ENCODE measurements around the gene PRKCH.

The PRKCH gene

DNA sequence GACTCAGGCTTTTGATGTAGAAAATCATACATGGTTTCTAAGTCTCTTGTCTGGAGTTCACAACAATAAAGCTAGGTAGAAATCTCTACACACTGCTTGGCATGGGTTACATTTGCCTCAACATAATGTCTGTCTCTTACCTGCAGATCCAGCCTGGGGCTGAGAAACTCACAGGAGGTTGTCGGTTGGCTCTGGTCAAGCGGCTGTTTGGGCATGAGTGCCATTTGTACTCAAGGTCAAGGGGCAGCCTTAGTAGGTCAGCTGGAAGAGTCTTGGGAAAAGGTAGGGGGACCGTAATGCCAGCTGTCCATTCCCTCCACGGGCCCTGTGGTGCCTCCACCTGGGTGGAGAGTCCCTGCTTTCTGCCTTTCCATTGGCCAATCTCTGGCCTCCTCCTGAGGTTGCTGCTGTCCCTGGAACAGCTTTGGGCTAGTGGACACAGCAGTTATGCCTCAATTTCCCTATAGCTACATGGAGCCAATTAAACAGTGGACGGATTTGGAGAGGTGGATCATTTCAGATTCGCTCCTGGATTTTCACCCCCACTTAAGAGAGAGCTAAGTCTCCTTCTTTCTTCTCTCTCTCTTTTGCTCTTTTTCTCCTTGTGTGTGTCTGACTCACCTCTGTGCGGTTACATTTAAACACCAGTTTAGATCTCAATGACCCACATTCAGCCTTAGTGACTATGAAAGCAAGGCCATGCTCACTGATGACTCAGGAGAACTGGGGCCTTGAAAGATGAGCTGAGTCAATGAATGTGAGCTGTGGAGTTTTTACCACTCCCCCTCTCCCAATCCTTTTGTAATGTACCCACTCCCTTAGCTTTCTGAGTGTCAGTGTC is 241.2 kb downstream of the PRKCH start:
- Mint-ChIP-seq H3K9me3 (no peaks in the 10 kb centered on the region), H3K27ac (no peak overlapping the region), H3K4me3 (no peak overlapping the region), H3K4me1 (peaks cover 42% of the 10 kb centered on the region), H3K36me3 (peaks cover 1% of the 10 kb centered on the region), H3K27me3 (no peaks in the 10 kb centered on the region)

- Mint-ChIP-seq H3K27me3 (no peaks in the 10 kb centered on the region), H3K27ac (no peak overlapping the region), H3K36me3 (no peaks in the 10 kb centered on the region), H3K4me1 (peaks cover 47% of the 10 kb centered on the region), H3K9me3 (no peaks in the 10 kb centered on the region), H3K4me3 (no peak overlapping the region)
Measured at GRCh38 chr14:61563162-61563511, 241.8 kb downstream of the PRKCH start.

GRCh38 chr14:61563880-61564617 is 242.7 kb downstream of the PRKCH start:
- Mint-ChIP-seq H3K27ac (peak overlapping the region; percentile 23), H3K4me1 (peaks cover 54% of the 10 kb centered on the region), H3K27me3 (no peaks in the 10 kb centered on the region), H3K4me3 (no peak overlapping the region), H3K9me3 (no peaks in the 10 kb centered on the region), H3K36me3 (no peaks in the 10 kb centered on the region)

- H3K4me3 Mint-ChIP-seq = no peak overlapping the region
- H3K9me3 Mint-ChIP-seq = no peaks in the 10 kb centered on the region
- H3K27ac Mint-ChIP-seq = no peak overlapping the region
- H3K27me3 Mint-ChIP-seq = no peaks in the 10 kb centered on the region
- peaks cover 60% of the 10 kb centered on the region for H3K4me1 Mint-ChIP-seq
- no peaks in the 10 kb centered on the region for H3K36me3 Mint-ChIP-seq
Measured at GRCh38 chr14:61564618-61565091, 243.3 kb downstream of the PRKCH start.

DNA sequence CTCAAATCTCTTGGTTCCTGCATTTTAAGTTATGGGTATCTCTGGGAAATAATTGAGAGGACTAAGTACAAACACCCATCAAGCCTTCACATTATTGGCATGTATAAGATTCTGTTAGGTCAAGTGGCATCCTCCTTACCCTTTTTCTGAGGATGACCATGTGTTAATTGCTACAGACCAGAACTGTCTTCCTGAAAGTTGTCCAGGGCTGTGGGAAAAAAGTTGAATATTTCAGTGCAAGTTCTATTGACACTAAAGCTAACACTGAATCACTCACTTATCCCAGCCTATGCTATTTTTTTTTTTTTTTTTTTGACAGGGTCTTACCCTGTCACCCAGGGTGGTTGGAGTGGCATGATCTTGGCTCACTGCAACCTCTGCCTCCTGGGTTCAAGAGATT is 243.8 kb downstream of the PRKCH start:
- no peak overlapping the region for H3K4me3 Mint-ChIP-seq
- no peaks in the 10 kb centered on the region for H3K27me3 Mint-ChIP-seq
- peaks cover 65% of the 10 kb centered on the region for H3K4me1 Mint-ChIP-seq
- H3K9me3 Mint-ChIP-seq = no peaks in the 10 kb centered on the region
- no peak overlapping the region for H3K27ac Mint-ChIP-seq
- no peaks in the 10 kb centered on the region for H3K36me3 Mint-ChIP-seq

GRCh38 chr14:61565836-61566536 is 244.6 kb downstream of the PRKCH start:
- Mint-ChIP-seq H3K27ac (no peak overlapping the region), H3K27me3 (no peaks in the 10 kb centered on the region), H3K4me1 (peaks cover 74% of the 10 kb centered on the region)

DNA sequence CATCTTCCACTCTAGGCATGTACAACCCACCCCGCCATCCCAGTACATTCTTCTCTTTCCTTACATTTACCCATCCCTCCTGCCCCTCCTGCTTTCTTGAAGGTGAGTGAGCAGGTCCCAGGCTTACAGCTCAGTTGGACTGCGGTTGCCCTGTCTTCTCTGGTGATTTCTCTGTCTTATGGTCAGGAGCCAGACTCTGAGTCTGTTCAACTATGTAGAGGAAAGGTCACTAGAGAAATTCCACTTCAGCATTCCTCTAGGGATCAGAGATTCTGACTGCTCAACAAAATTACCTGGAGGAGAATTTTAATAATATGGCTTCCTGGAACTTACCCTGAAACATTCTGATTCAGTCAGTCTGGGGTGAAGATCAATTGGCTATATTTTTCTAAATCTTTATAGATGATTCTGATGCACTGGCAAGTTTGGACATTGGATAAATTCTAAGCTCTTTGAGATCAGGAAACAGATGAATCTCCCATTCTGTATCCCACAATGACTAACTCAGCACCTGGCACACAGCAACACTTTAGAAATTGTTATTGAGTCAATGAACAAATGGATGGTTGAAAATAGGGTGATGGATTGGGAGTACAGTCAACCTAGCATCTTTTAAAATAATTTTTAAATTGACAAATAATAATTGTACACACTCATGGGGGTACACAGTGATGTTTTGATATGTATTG is 245.3 kb downstream of the PRKCH start:
- no peak overlapping the region for H3K27ac Mint-ChIP-seq
- no peaks in the 10 kb centered on the region for H3K36me3 Mint-ChIP-seq
- no peaks in the 10 kb centered on the region for H3K9me3 Mint-ChIP-seq
- H3K4me3 Mint-ChIP-seq = no peak overlapping the region
- H3K27me3 Mint-ChIP-seq = no peaks in the 10 kb centered on the region
- peaks cover 78% of the 10 kb centered on the region for H3K4me1 Mint-ChIP-seq

More at GRCh38 chr14:61565836-61566536, 244.6 kb downstream of the PRKCH start:
- no peaks in the 10 kb centered on the region for H3K9me3 Mint-ChIP-seq
- no peaks in the 10 kb centered on the region for H3K36me3 Mint-ChIP-seq
- no peak overlapping the region for H3K4me3 Mint-ChIP-seq

DNA sequence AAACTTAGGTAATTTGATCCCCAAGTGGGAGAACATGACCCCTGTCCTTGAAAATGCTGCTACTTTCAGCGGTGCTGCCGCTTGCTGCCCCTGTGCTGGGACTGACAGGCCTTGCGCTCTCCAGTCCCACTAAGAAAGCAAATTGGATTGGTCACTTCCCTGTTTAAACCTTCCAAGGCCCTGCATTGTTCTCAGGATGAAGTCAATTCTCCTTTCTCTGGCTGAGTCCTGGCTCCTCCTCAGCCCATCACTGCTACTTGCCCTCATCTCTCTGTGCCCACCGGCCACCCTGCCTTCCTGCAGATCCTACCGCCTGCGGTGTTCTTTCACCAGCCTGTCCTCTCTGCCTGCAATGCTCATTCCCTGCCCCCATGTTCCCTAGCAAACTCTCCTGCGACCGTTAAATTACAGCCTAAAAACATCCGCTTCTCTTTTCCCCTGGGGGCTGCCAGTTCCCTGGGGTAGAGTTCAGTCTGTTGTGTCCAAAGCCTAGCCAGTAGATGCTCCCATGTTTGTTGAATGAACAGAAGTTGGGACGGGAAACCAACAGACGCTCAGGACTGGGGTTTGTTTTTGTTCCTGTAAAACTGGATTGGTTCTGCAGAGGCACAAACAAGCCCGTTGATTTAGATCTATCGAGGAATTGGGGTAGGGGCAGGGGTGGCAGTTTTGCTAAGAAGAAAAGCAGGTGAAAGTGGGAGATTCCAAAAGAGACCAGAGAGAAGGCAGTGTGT is 246.6 kb downstream of the PRKCH start:
- no peaks in the 10 kb centered on the region for H3K36me3 Mint-ChIP-seq
- H3K9me3 Mint-ChIP-seq = no peaks in the 10 kb centered on the region
- H3K4me1 Mint-ChIP-seq = peaks cover 76% of the 10 kb centered on the region
- no peaks in the 10 kb centered on the region for H3K27me3 Mint-ChIP-seq
- peak overlapping the region; percentile 54 for H3K27ac Mint-ChIP-seq
- peak overlapping the region; percentile 64 for H3K4me3 Mint-ChIP-seq

DNA sequence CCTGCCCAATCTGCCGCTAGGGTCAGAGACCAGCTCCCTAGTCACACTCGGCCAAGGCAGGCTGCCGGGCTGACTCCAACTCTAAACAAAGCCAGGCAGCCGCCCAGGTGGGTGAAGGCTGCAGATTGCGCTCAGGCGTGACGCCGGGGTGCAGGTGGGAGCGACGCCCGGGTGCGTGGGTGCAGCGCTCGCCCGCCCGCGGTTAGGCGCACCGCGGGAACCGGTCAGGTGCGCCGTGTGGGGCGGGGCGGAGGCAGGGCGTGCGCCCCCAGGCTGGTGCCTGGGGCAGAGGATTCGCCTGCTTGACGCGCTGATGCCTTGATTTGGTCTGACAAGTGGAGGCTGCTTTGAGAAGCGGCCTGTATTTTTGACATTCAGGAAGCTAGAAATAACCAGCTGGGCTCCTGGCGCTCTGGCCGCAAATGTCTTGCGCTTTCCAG is 247.2 kb downstream of the PRKCH start:
- H3K9me3 Mint-ChIP-seq = no peaks in the 10 kb centered on the region
- peak overlapping the region; percentile 75 for H3K4me3 Mint-ChIP-seq
- H3K4me1 Mint-ChIP-seq = peaks cover 76% of the 10 kb centered on the region
- H3K27me3 Mint-ChIP-seq = no peaks in the 10 kb centered on the region
- H3K36me3 Mint-ChIP-seq = no peaks in the 10 kb centered on the region
- no peak overlapping the region for H3K27ac Mint-ChIP-seq

DNA sequence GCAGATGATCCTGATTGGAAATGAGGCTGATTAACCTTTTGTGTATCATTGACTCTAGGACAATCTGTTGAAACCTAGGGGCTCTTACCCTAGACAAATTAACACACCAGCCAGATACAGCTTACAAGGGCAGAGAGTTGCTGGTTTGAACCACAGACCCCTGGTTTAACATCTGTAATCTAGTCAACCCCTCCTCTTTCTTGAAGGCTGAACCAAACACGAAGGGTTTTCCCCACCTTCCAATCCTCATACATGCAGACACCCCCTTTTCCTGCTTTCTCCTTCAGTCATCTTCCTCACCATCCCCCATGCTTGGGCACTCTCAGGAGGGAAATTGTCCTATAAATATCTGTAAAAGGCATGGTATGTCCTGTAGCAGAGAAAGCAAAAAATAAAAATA is 247.9 kb downstream of the PRKCH start:
- Mint-ChIP-seq H3K4me3 (peak overlapping the region; percentile 75), H3K27ac (peak overlapping the region; percentile 82), H3K9me3 (no peaks in the 10 kb centered on the region), H3K27me3 (no peaks in the 10 kb centered on the region), H3K4me1 (peaks cover 77% of the 10 kb centered on the region), H3K36me3 (no peaks in the 10 kb centered on the region)

DNA sequence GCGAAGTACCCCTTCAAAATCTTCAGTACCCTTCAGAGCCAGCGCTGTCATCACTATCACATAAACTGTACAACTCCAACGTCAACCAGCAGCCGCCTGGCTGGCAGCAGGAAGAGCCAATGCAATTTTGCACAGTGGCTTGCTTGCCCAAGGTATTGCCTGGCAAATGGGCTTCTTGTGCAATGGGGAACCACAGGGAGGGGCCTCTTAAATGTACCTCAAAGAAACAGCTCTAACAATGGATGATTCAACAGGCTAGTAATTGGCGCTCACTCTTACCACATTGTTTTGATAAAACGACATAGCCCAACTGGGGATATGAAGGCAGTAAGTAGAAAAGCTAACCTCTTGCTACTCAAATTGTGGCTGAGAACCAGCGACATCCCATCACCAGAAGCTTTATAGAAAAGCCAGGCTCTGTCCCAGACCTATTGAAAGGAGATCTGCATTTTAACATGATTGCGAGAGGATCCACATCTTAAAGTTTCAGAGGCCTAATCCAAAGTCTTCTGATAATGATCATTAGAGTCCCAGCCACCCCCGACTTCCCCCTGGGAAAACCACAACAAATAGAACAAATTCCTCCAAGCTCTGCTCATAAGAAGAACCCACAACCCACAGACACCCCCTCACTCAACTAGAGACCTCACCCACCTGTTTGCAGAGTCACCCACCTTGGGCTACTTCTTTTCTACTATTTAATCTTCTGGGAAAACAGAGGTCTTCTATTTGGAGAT is 248.6 kb downstream of the PRKCH start:
- H3K4me3 Mint-ChIP-seq = peak overlapping the region; percentile 75
- H3K9me3 Mint-ChIP-seq = no peaks in the 10 kb centered on the region
- peak overlapping the region; percentile 82 for H3K27ac Mint-ChIP-seq
- no peaks in the 10 kb centered on the region for H3K36me3 Mint-ChIP-seq
- H3K27me3 Mint-ChIP-seq = no peaks in the 10 kb centered on the region
- peaks cover 81% of the 10 kb centered on the region for H3K4me1 Mint-ChIP-seq

- no peak overlapping the region for H3K4me3 Mint-ChIP-seq
- peaks cover 87% of the 10 kb centered on the region for H3K4me1 Mint-ChIP-seq
- no peaks in the 10 kb centered on the region for H3K9me3 Mint-ChIP-seq
- H3K27ac Mint-ChIP-seq = peak overlapping the region; percentile 1
- H3K36me3 Mint-ChIP-seq = no peaks in the 10 kb centered on the region
- H3K27me3 Mint-ChIP-seq = no peaks in the 10 kb centered on the region
Measured at GRCh38 chr14:61570549-61571290, 249.3 kb downstream of the PRKCH start.

- Mint-ChIP-seq H3K36me3 (no peaks in the 10 kb centered on the region), H3K27me3 (no peaks in the 10 kb centered on the region), H3K9me3 (no peaks in the 10 kb centered on the region), H3K27ac (no peak overlapping the region), H3K4me1 (peaks cover 77% of the 10 kb centered on the region), H3K4me3 (no peak overlapping the region)
Measured at GRCh38 chr14:61571917-61572316, 250.5 kb downstream of the PRKCH start.

- peak overlapping the region; percentile 19 for H3K4me3 Mint-ChIP-seq
- H3K27me3 Mint-ChIP-seq = no peaks in the 10 kb centered on the region
- peaks cover 77% of the 10 kb centered on the region for H3K4me1 Mint-ChIP-seq
- no peaks in the 10 kb centered on the region for H3K9me3 Mint-ChIP-seq
- H3K36me3 Mint-ChIP-seq = no peaks in the 10 kb centered on the region
- H3K27ac Mint-ChIP-seq = peak overlapping the region; percentile 55
Measured at GRCh38 chr14:61573321-61573720, 251.9 kb downstream of the PRKCH start.

All from activated naive CD4-positive, alpha-beta T cell treated with anti-CD3 and anti-CD28 coated beads, Interleukin-2, amount 50 U/mL, for 24 hours (primary cell).